GM18907 (cell line): ENCODE measurements around the gene DDX51.

Source experiments
- ATAC-seq: cut with Tn5 transposase; IDR thresholded peaks from one replicate; pipeline ENCODE4 v1.9.1; 2021; ENCODE audit warnings: mild to moderate bottlenecking, moderate library complexity; ENCODE audit not compliant: unreplicated experiment

The DDX51 gene

GRCh38 chr12:132094269-132094891, 49.7 kb downstream of the DDX51 start:
- ATAC-seq: no peak

GRCh38 chr12:132089407-132089910, 54.7 kb downstream of the DDX51 start:
- ATAC-seq: no peak
